NCI-H748 (cell line): ENCODE results near the gene ZZZ3.
A peak's percentile ranks its signal among the peaks of the same experiment; 100 is the strongest.
"Not testable (repeated sequence)": the region's sequence is repeated elsewhere in the genome, so short reads cannot be mapped to it uniquely, and the experiment has no call there.

Experiments
- DNase-seq: peaks from one replicate; lab custom pipeline; 2025; ENCODE audit not compliant: unreplicated experiment; lab: John Stamatoyannopoulos, UW

The ZZZ3 gene

DNA sequence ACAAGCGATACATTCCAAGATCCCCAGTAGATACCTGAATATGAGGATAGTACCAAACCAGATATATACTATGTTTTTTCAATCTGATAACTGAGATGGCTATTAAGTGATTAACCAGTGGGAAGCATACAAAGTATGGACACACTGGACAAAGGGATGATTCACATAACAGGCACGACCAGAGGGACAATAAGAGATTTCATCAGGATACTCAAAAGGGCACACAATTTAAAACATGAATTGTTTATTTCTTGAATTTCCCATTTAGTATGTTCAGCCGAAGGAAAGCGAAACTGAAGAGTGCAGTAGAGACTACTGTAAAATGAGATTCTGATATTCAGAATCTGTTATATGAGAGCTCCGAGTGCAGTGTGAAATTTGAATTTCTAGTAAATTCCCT lies 10.6 kb downstream of the ZZZ3 start:
- DNase-seq, result no peak

DNA sequence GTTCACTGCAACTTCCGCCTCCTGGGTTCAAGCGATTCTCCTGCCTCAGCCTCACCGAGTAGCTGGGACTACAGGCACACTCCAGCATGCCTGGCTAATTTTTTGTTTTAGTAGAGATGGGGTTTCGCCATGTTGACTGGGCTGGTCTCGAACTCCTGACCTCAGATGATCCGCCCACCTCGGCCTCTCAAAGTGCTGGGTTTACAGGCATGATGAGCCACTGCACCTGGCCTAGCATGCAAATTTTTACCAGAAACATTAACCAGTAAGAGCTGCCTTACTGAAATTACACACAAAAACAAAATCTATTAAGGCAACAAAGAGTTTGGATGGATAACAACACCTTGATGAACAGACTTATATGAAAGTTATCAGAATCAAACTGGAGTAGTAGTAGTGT lies 12.1 kb downstream of the ZZZ3 start:
- DNase-seq, result no peak

DNA sequence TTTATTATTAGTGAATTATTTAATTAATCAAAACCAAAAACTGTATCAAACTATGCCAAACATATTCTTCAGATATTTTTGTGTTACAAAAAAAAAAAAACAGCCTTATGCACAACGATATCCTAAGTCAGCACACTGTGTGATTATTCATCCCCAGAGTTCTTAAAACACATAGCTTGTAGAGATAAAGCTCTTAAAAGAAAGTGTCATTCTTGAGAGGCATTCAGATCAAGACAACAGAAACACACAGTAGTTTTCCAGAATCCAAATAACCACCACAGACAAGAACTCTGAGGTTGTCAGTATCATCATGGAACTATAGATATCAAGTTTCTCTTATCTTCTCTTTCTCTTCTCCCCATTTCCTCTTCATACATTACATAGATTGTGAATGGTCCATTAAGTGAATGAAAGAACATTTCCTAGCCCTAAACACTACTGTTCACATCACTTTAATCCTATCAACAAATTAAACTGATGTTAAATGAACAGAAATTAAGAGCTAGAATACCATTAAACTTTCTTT lies 13.5 kb downstream of the ZZZ3 start:
- DNase-seq, result no peak

GRCh38 chr1:77664939-77665516 lies 17.4 kb downstream of the ZZZ3 start:
- DNase-seq, result no peak

DNA sequence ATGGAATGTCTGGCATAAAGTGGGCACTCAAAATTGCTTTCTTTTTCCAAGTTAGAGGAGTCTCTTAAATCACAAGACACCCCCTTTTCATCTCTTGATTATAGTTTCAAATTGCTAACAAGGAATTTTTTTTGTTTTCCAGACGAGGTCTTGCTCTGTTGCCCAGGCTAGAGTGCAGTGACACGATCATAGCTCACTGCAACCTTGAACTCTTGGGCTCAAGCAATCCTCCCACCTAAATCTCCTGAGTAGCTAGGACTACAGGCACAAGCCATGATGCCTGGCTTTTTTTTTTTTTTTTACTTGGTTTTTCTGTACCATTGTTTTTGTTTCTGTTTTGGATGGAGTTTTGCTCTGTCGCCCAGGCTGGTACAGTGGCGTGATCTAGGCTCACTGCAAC lies 20.8 kb downstream of the ZZZ3 start:
- no peak for DNase-seq

DNA sequence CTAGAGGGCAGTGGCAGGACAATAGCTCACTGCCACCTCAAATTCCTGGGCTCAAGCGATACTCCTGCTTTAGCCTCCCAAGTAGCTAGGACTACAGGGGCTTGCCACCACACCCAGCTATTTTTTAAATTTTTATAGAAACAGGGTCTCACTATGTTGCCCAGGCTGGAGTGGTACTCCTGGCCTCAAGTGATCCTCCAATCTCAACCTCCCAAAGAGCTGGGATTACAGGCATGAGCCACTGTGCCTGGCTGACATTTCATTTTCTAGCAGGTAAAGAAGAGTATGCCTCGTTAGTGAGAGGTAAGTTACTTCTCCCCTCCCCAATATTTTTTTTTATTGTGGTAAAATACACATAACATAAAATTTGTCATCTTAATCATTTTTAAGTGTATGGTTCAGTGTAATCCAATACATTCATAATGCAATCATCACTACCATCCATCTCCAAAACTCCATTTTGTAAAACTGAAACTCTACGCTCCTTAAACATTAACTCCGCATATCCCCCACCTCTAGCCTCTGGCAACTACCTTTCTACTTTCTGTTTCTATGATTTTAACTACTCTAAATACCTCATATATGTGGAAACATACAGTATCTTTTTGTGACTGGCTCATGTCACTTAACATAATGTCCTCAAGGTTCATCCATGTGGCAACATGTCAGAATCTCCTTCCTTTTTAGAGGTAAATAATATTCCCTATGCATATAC lies 22.4 kb downstream of the ZZZ3 start:
- no peak for DNase-seq

- DNase-seq, result no peak
Observed at GRCh38 chr1:77658271-77658670, 24.2 kb downstream of the ZZZ3 start.

DNA sequence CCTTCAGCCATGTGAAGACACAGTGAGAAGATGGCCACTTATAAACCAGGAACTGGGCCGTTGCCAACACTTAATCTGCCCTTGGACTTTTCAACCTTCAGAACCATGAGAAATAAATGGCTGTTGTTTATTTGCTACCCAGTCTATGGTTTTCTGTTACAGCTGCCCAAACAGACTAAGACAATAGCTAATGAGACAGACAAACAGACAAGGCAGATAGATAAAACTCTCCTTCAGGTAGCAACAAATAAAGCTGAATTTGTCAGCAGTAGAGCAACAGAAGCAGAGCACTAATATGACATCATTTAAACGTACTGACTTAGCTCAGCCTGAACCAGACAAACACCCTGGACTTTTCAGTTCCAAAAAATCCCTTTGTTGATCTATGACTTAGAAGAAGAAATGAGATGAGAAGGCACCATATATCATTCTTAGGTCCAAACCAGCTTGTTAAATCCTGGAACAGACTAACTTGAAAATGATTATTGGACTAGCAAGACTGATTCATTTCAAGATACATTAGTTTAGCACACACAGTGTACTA lies 27.0 kb downstream of the ZZZ3 start:
- DNase-seq, result peak; percentile 86

- DNase-seq, result no peak
Observed at GRCh38 chr1:77652970-77653516, 29.4 kb downstream of the ZZZ3 start.

DNA sequence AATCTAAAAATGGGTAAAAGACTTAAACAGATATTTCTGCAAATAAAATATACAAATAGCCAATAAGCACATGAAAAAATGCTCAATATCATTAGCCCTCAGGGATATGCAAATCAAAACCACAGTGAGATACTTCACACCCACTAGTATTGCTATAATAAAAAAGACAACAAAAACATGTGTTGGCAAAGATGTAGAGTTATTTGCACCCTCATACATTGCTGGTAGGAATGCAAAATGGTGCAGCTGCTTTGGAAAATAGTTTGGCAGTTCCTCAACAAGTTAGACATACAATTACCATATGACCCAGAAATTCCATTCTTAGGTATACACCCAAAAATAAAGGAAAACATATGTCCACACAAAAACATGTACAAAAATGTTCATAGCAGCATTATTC lies 30.2 kb downstream of the ZZZ3 start:
- DNase-seq, result no peak

- no peak for DNase-seq
Observed at GRCh38 chr1:77649127-77649526, 33.3 kb downstream of the ZZZ3 start.

DNA sequence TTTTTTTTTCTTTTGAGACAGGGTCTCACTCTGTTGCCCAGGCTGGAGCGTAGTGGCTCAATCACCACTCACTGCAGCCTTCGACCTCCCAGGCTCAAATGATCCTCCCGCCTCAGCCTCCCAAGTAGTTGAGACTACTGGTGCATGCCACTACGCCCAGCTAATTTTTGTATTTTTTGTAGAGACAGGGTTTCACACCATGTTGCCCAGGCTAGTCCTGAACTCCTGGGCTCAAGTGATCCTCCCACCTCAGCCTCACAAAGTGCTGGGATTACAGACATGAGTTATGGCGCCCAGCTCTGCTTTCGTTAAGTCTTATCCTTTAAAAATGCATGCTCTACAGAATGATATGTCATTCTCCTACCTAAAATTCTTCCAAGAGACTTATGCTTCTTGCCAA lies 36.2 kb downstream of the ZZZ3 start:
- not testable (repeated sequence) for DNase-seq

GRCh38 chr1:77643456-77643855 lies 39.0 kb downstream of the ZZZ3 start:
- DNase-seq, result no peak

DNA sequence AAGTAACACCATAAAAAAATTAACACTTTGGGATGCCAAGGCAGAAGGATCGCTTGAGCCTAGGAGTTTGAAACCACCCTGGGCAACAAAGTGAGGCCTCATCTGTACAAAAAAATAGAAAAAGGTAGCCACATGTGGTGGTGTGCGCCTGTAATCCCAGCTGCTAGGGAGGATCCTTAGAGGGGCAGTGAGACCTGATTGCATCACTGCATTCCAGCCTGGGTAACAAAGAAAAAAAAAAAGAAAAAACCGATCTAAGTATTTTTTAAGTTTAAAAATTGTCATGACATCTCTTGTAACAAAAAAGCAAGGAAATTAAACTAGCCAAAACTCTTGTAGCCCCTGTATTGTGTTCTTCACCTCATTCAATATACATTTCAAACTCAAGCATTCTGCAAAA lies 39.5 kb downstream of the ZZZ3 start:
- no peak for DNase-seq

- DNase-seq, result no peak
Observed at GRCh38 chr1:77642196-77642595, 40.3 kb downstream of the ZZZ3 start.

GRCh38 chr1:77639557-77640069 lies 42.8 kb downstream of the ZZZ3 start:
- no peak for DNase-seq

GRCh38 chr1:77639056-77639455 lies 43.4 kb downstream of the ZZZ3 start:
- DNase-seq, result no peak

DNA sequence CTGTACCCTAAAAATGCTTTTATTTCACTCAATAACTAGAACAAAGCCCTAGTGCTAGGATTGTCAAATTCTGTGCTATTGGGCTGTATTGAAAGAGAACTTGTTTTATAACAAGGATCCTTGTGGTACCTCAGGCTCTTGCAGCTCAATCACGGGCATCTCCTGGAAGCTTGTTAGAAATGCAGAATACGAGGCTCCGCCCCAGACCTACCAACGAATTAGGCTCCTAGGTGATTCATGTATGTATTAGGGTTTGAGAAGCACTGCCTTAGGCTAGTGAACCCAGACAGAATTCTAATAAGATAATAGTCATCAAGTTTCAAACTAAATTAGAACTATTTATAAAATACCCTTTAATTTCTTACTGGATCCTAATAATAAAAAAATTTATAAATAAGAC lies 45.6 kb downstream of the ZZZ3 start:
- no peak for DNase-seq
